ENCODE results near the gene PLXNA2.

The PLXNA2 gene

GRCh38 chr1:208052926-208053407 lies 191.2 kb downstream of the PLXNA2 start:
- no peak for FAIRE-seq
- no peak for TF ChIP-seq TAF1 (IDR thresholded peaks at IDR 0.05; ENCODE audit: borderline replicate concordance, low read depth, low read length)
- no peak for TF ChIP-seq POLR2AphosphoS5 (IDR thresholded peaks at IDR 0.05; ENCODE audit: low read depth, low read length)
- TF ChIP-seq POLR2A (IDR thresholded peaks at IDR 0.05; ENCODE audit: low read depth, low read length): no peak

GRCh38 chr1:208052135-208052534 lies 192.0 kb downstream of the PLXNA2 start:
- TF ChIP-seq TAF1 (IDR thresholded peaks at IDR 0.05; ENCODE audit: borderline replicate concordance, low read depth, low read length) (no peak), POLR2AphosphoS5 (IDR thresholded peaks at IDR 0.05; ENCODE audit: low read depth, low read length) (no peak), POLR2A (IDR thresholded peaks at IDR 0.05; ENCODE audit: low read depth, low read length) (no peak)
- DNase-seq (ENCODE audit: insufficient read length) (no peak), FAIRE-seq (no peak)

More at GRCh38 chr1:208052926-208053407, 191.2 kb downstream of the PLXNA2 start:
- DNase-seq (ENCODE audit: insufficient read length): no peak

GRCh38 chr1:208051651-208052050 lies 192.5 kb downstream of the PLXNA2 start:
- no peak for TF ChIP-seq POLR2A (IDR thresholded peaks at IDR 0.05; ENCODE audit: low read depth, low read length)
- TF ChIP-seq POLR2AphosphoS5 (IDR thresholded peaks at IDR 0.05; ENCODE audit: low read depth, low read length): no peak
- TF ChIP-seq TAF1 (IDR thresholded peaks at IDR 0.05; ENCODE audit: borderline replicate concordance, low read depth, low read length): no peak
- FAIRE-seq (no peak), DNase-seq (ENCODE audit: insufficient read length) (no peak)

GRCh38 chr1:208048904-208049303 lies 195.3 kb downstream of the PLXNA2 start:
- DNase-seq (ENCODE audit: insufficient read length): no peak
- no peak for FAIRE-seq
- TF ChIP-seq TAF1 (IDR thresholded peaks at IDR 0.05; ENCODE audit: borderline replicate concordance, low read depth, low read length) (no peak), POLR2AphosphoS5 (IDR thresholded peaks at IDR 0.05; ENCODE audit: low read depth, low read length) (no peak), POLR2A (IDR thresholded peaks at IDR 0.05; ENCODE audit: low read depth, low read length) (no peak)

- FAIRE-seq: no peak
- no peak for DNase-seq (ENCODE audit: insufficient read length)
- TF ChIP-seq TAF1 (IDR thresholded peaks at IDR 0.05; ENCODE audit: borderline replicate concordance, low read depth, low read length) (no peak), POLR2AphosphoS5 (IDR thresholded peaks at IDR 0.05; ENCODE audit: low read depth, low read length) (no peak), POLR2A (IDR thresholded peaks at IDR 0.05; ENCODE audit: low read depth, low read length) (no peak)
Measured at GRCh38 chr1:208047975-208048374, 196.2 kb downstream of the PLXNA2 start.

GRCh38 chr1:208047476-208047934 lies 196.7 kb downstream of the PLXNA2 start:
- no peak for DNase-seq (ENCODE audit: insufficient read length)
- TF ChIP-seq POLR2A (IDR thresholded peaks at IDR 0.05; ENCODE audit: low read depth, low read length) (no peak), POLR2AphosphoS5 (IDR thresholded peaks at IDR 0.05; ENCODE audit: low read depth, low read length) (no peak), TAF1 (IDR thresholded peaks at IDR 0.05; ENCODE audit: borderline replicate concordance, low read depth, low read length) (no peak)
- FAIRE-seq: no peak

GRCh38 chr1:208045463-208046260 lies 198.5 kb downstream of the PLXNA2 start:
- DNase-seq (ENCODE audit: insufficient read length) (no peak), FAIRE-seq (no peak)
- TF ChIP-seq POLR2A (IDR thresholded peaks at IDR 0.05; ENCODE audit: low read depth, low read length) (no peak), TAF1 (IDR thresholded peaks at IDR 0.05; ENCODE audit: borderline replicate concordance, low read depth, low read length) (no peak), POLR2AphosphoS5 (IDR thresholded peaks at IDR 0.05; ENCODE audit: low read depth, low read length) (no peak)

- no peak for TF ChIP-seq POLR2A (IDR thresholded peaks at IDR 0.05; ENCODE audit: low read depth, low read length)
- TF ChIP-seq POLR2AphosphoS5 (IDR thresholded peaks at IDR 0.05; ENCODE audit: low read depth, low read length): no peak
- no peak for TF ChIP-seq TAF1 (IDR thresholded peaks at IDR 0.05; ENCODE audit: borderline replicate concordance, low read depth, low read length)
- DNase-seq (ENCODE audit: insufficient read length): no peak
- no peak for FAIRE-seq
Measured at GRCh38 chr1:208044589-208045462, 199.4 kb downstream of the PLXNA2 start.

GRCh38 chr1:208043691-208044181 lies 200.4 kb downstream of the PLXNA2 start:
- no peak for TF ChIP-seq POLR2AphosphoS5 (IDR thresholded peaks at IDR 0.05; ENCODE audit: low read depth, low read length)
- TF ChIP-seq POLR2A (IDR thresholded peaks at IDR 0.05; ENCODE audit: low read depth, low read length): no peak
- no peak for TF ChIP-seq TAF1 (IDR thresholded peaks at IDR 0.05; ENCODE audit: borderline replicate concordance, low read depth, low read length)
- no peak for DNase-seq (ENCODE audit: insufficient read length)
- no peak for FAIRE-seq

GRCh38 chr1:208042868-208043267 lies 201.3 kb downstream of the PLXNA2 start:
- FAIRE-seq (no peak), DNase-seq (ENCODE audit: insufficient read length) (no peak)
- no peak for TF ChIP-seq POLR2AphosphoS5 (IDR thresholded peaks at IDR 0.05; ENCODE audit: low read depth, low read length)
- TF ChIP-seq TAF1 (IDR thresholded peaks at IDR 0.05; ENCODE audit: borderline replicate concordance, low read depth, low read length): no peak
- TF ChIP-seq POLR2A (IDR thresholded peaks at IDR 0.05; ENCODE audit: low read depth, low read length): no peak

- FAIRE-seq: no peak
- no peak for TF ChIP-seq TAF1 (IDR thresholded peaks at IDR 0.05; ENCODE audit: borderline replicate concordance, low read depth, low read length)
- TF ChIP-seq POLR2AphosphoS5 (IDR thresholded peaks at IDR 0.05; ENCODE audit: low read depth, low read length): no peak
- TF ChIP-seq POLR2A (IDR thresholded peaks at IDR 0.05; ENCODE audit: low read depth, low read length): no peak
Measured at GRCh38 chr1:208042041-208042615, 202.1 kb downstream of the PLXNA2 start.

More at GRCh38 chr1:208042041-208042615, 202.1 kb downstream of the PLXNA2 start:
- DNase-seq (ENCODE audit: insufficient read length): no peak

Measured in GM12892 (cell line).